Thyroid gland (tissue), 4 donors: ENCODE data around the gene DTNB. TPM values are rescaled to one million over a fixed set of nuclear protein-coding genes. Genes with fewer than 3 reads are reported as not detected.

Experiments used
- DNase-seq, 2 donors: peaks; one replicate each; pipeline ENCODE4 v3.0.0-alpha.2; 2019
- H3K27ac ChIP-seq, 3 donors: fragments of 200-600 bp; sonication (generic); 1 replicate in 2 of 3; 2 replicates in 1 of 3; pipeline ENCODE4 v1.5.1; 2016 to 2019; ENCODE audit warnings: mild to moderate bottlenecking in 1 of 3, moderate library complexity in 1 of 3
- H3K27me3 ChIP-seq: fragments of 200-600 bp; sonication (generic); one replicate; pipeline ENCODE4 v1.5.1; 2019
- H3K36me3 ChIP-seq, 2 donors: fragments of 200-600 bp; sonication (generic); one replicate each; pipeline ENCODE4 v1.5.1; 2016 to 2019
- H3K4me1 ChIP-seq, 2 donors: fragments of 200-600 bp; sonication (generic); one replicate each; pipeline ENCODE4 v1.5.1; 2017 to 2019
- H3K4me3 ChIP-seq, 3 donors: fragments of 200-600 bp; sonication (generic); replicated peaks in 1 of 3; 1 replicate in 2 of 3; 2 replicates in 1 of 3; pipeline ENCODE4 v1.5.1; 2016; ENCODE audit warnings: mild to moderate bottlenecking in 1 of 3
- H3K9me3 ChIP-seq: fragments of 200-600 bp; sonication (generic); one replicate; pipeline ENCODE4 v1.5.1; 2017
- CTCF ChIP-seq, 6 experiments: fragments of 200-600 bp in 3 of 6; fragments of 450-650 bp in 3 of 6; sonication (generic) in 3 of 6; IDR thresholded peaks; one replicate each; pipeline ENCODE4 v1.5.1; 2016 to 2019; ENCODE audit warnings: antibody characterized with exemption in 6 of 6, mild to moderate bottlenecking in 2 of 6, inconsistent platforms in 1 of 6, moderate library complexity in 1 of 6
- POLR2A ChIP-seq, 2 donors: fragments of 450-650 bp; IDR thresholded peaks; one replicate each; pipeline ENCODE4 v1.6.1; 2017; ENCODE audit warnings: antibody characterized with exemption in 2 of 2, mild to moderate bottlenecking in 2 of 2, moderate library complexity in 1 of 2
- WGBS, 2 donors: methylation state at CpG; one replicate each; pipeline ENCODE4 v1.1.5; 2017; 5-methylcytosine and 5-hydroxymethylcytosine counted together
- intact Hi-C: fragments of 100-400 bp; cut with DNase I; formaldehyde crosslinking; loops from one replicate; pipeline ENCODE4 v1.15.1; 2023
- total RNA-seq, 4 donors: library from RNA; depleted of rRNA; stranded (reverse); fragments of >200 nt; gene quantifications; one replicate each; pipeline ENCODE4 v1.2.3, GENCODE V29; 2016

Gene DTNB
- total RNA-seq, 4 donors from 2014 or later, result 38.9 to 75.2 (median 55.5) TPM

GRCh38 chr2:25375989-25376545 lies 297.3 kb downstream of the DTNB start:
- no peaks in the 10 kb centered on the region for H3K9me3 ChIP-seq
- peaks cover 8 to 23% of the 10 kb centered on the region in 2 donors for H3K4me1 ChIP-seq
- no peak overlapping the region for H3K4me3 ChIP-seq
- intact Hi-C loops, result loop anchor here (10.0 kb wide), 1 partner anchor 149 kb away; no protein-coding TSS in a partner anchor
- TF ChIP-seq POLR2A (IDR thresholded peaks at IDR 0.05), result no peak
- TF ChIP-seq CTCF (IDR thresholded peaks at IDR 0.05), result no peak
- DNase-seq, result no peak
- no peak overlapping the region for H3K27ac ChIP-seq
- no peaks in the 10 kb centered on the region for H3K27me3 ChIP-seq
- H3K36me3 ChIP-seq, result no peaks in the 10 kb centered on the region
- 80% methylated on average over 16 of the region's 16 CpGs for WGBS, 2 donors

GRCh38 chr2:25375371-25375988 lies 297.9 kb downstream of the DTNB start:
- Histone ChIP-seq H3K27me3 (no peaks in the 10 kb centered on the region), H3K4me3 (no peak overlapping the region), H3K4me1 (peaks cover 8 to 23% of the 10 kb centered on the region in 2 donors), H3K36me3 (no peaks in the 10 kb centered on the region), H3K27ac (no peak overlapping the region), H3K9me3 (no peaks in the 10 kb centered on the region)
- WGBS, 2 donors, result 82 to 91% methylated on average over 16 to 17 of the region's 17 CpGs
- TF ChIP-seq POLR2A (IDR thresholded peaks at IDR 0.05) (no peak), CTCF (IDR thresholded peaks at IDR 0.05) (no peak)
- no peak for DNase-seq
- intact Hi-C loops, result loop anchor here (10.0 kb wide), 1 partner anchor 149 kb away; no protein-coding TSS in a partner anchor

GRCh38 chr2:25374827-25375226 lies 298.6 kb downstream of the DTNB start:
- 96 to 100% methylated on average over 3 to 5 of the region's 5 CpGs for WGBS, 2 donors
- Histone ChIP-seq H3K9me3 (no peaks in the 10 kb centered on the region), H3K27me3 (no peaks in the 10 kb centered on the region), H3K36me3 (no peaks in the 10 kb centered on the region), H3K4me3 (no peak overlapping the region), H3K27ac (no peak overlapping the region), H3K4me1 (peaks cover 8 to 23% of the 10 kb centered on the region in 2 donors)
- TF ChIP-seq CTCF (IDR thresholded peaks at IDR 0.05), result no peak
- no peak for TF ChIP-seq POLR2A (IDR thresholded peaks at IDR 0.05)
- no peak for DNase-seq
- intact Hi-C loops, result loop anchor here (10.0 kb wide), 1 partner anchor 150 kb away; no protein-coding TSS in a partner anchor

- WGBS, 2 donors, result 95 to 97% methylated on average over 4 of the region's 4 CpGs
- intact Hi-C loops, result loop anchor here (10.0 kb wide), 1 partner anchor 150 kb away; no protein-coding TSS in a partner anchor
Measured at GRCh38 chr2:25374411-25374810, 299.0 kb downstream of the DTNB start.

More at GRCh38 chr2:25374411-25374810, 299.0 kb downstream of the DTNB start:
- no peaks in the 10 kb centered on the region for H3K36me3 ChIP-seq
- DNase-seq, result no peak
- no peaks in the 10 kb centered on the region for H3K27me3 ChIP-seq
- no peak overlapping the region for H3K27ac ChIP-seq
- H3K4me3 ChIP-seq, result no peak overlapping the region
- TF ChIP-seq POLR2A (IDR thresholded peaks at IDR 0.05) (no peak), CTCF (IDR thresholded peaks at IDR 0.05) (no peak)
- H3K9me3 ChIP-seq, result no peaks in the 10 kb centered on the region
- H3K4me1 ChIP-seq, result peaks cover 8 to 23% of the 10 kb centered on the region in 2 donors
